Fibroblast of lung (primary cell): ENCODE data around the gene APH1A. TPM values are rescaled to one million over a fixed set of nuclear protein-coding genes. Genes with fewer than 3 reads are reported as not detected.
A peak's percentile ranks its signal among the peaks of the same experiment; 100 is the strongest.
"Not testable (repeated sequence)": the region's sequence is repeated elsewhere in the genome, so short reads cannot be mapped to it uniquely, and the experiment has no call there.

Experiments used
- DNase-seq, 2 donors: peaks; one replicate each; pipeline versions ENCODE4 v3.0.0 to v3.0.0-alpha.2; 2010; ENCODE audit warnings: low read depth in 2 of 2
- H2AFZ ChIP-seq: 2 replicates; pipeline ENCODE4 v1.5.1; 2012; ENCODE audit warnings: low read length, control low read depth, inconsistent platforms
- H3K27ac ChIP-seq: 2 replicates; pipeline ENCODE4 v1.5.1; 2011; ENCODE audit warnings: low read length, control low read depth; ENCODE audit not compliant: insufficient read depth
- H3K27me3 ChIP-seq: 2 replicates; pipeline ENCODE4 v1.5.1; 2011; ENCODE audit warnings: mild to moderate bottlenecking, low read length; ENCODE audit not compliant: control insufficient read depth, insufficient read depth
- H3K36me3 ChIP-seq: 2 replicates; pipeline ENCODE4 v1.5.1; 2011; ENCODE audit warnings: low read length; ENCODE audit not compliant: control insufficient read depth, insufficient read depth
- H3K4me1 ChIP-seq: 2 replicates; pipeline ENCODE4 v1.5.1; 2011; ENCODE audit warnings: low read length; ENCODE audit not compliant: control insufficient read depth, insufficient read depth; ENCODE audit errors: extremely low read depth
- H3K4me2 ChIP-seq: 2 replicates; pipeline ENCODE4 v1.5.1; 2011; ENCODE audit warnings: low read length, control low read depth; ENCODE audit not compliant: insufficient read depth; ENCODE audit errors: extremely low read depth
- H3K4me3 ChIP-seq, 4 experiments: fragments of 200-600 bp in 1 of 4; sonication (generic) in 1 of 4; replicated peaks in 1 of 4; 2 replicates each; pipeline ENCODE4 v1.5.1; 2011 to 2016; ENCODE audit warnings: low read length in 4 of 4, low read depth in 3 of 4, mild to moderate bottlenecking in 3 of 4, control low read depth in 2 of 4, inconsistent platforms in 1 of 4, mixed read lengths in 1 of 4; ENCODE audit not compliant: insufficient read depth in 1 of 4; ENCODE audit errors: control extremely low read depth in 1 of 4
- H3K79me2 ChIP-seq: 2 replicates; pipeline ENCODE4 v1.5.1; 2012; ENCODE audit warnings: mild to moderate bottlenecking, low read length, inconsistent platforms; ENCODE audit not compliant: control insufficient read depth, insufficient read depth
- H3K9ac ChIP-seq: 2 replicates; pipeline ENCODE4 v1.5.1; 2011; ENCODE audit warnings: mild to moderate bottlenecking, low read length, control low read depth; ENCODE audit not compliant: insufficient read depth
- H3K9me3 ChIP-seq: 2 replicates; pipeline ENCODE4 v1.5.1; 2012; ENCODE audit warnings: low read depth, low read length; ENCODE audit not compliant: control insufficient read depth, insufficient read depth
- H4K20me1 ChIP-seq: 2 replicates; pipeline ENCODE4 v1.5.1; 2011; ENCODE audit warnings: low read length; ENCODE audit not compliant: control insufficient read depth, insufficient read depth; ENCODE audit errors: extremely low read depth
- EZH2 ChIP-seq: IDR thresholded peaks from 2 replicates; pipeline ENCODE4 v1.5.1; 2012; ENCODE audit warnings: low read length, control low read depth, mild to moderate bottlenecking; ENCODE audit errors: missing control alignments
- polyA plus RNA-seq, 2 donors: library from polyadenylated mRNA; depleted of rRNA in 1 of 2; stranded (reverse) in 1 of 2; unstranded in 1 of 2; fragments of >200 nt; gene quantifications; 2 replicates each; pipeline ENCODE4 v1.2.1, GENCODE V29; 2011 to 2012; ENCODE audit warnings: missing spikeins in 1 of 2
- total RNA-seq: library from RNA; depleted of rRNA; stranded (reverse); fragments of >200 nt; gene quantifications from 2 replicates; pipeline ENCODE4 v1.2.1, GENCODE V29; 2014
- TF ChIP-seq, protein P1 (sequence below), 2 donors: IDR thresholded peaks in 1 of 2; conservative IDR thresholded peaks in 1 of 2; 1 replicate in 1 of 2; 2 replicates in 1 of 2; pipeline ENCODE4 v1.5.1; 2011 to 2012; ENCODE audit warnings: low read length in 2 of 2, control low read depth in 1 of 2, inconsistent platforms in 1 of 2, low read depth in 1 of 2, mild to moderate bottlenecking in 1 of 2

Gene APH1A
- total and polyA plus RNA-seq, 2 donors (not counting 1 experiment from before 2014, with no cell fraction given): 81.4 to 125 TPM

DNA sequence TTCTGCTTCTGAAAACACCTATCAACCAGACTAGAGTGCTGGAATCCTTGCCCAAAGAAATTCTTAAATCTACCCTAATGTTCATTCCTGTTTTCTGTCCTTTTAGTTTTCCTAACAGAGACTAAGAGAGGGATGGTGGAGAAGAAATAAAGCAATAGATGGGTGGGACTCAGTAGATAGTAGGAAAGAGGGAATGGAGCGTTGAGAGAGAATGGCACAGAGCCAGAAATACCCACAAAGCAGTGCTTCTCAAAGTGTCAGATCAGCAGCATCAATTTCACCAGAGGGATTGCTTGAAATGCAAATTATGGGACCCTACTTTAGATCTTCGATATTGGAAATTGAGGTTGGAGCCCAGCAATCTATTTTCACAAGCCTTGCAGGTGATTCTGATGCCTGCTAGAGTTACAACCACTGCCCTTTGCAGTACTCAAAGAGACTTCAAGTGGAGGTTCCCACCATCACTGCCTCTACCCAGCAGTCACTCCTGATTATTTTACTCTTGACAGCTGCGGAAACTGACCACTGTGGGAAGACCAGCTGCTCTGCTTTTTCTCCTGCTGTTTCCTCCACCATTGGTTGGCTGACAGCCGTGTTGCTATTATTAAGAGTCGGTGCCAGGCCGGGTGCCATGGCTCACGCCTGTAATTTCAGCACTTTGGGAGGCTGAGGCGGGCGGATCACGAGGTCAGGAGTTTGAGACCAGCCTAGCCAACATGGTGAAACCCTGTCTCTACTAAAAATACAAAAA is 41.1 kb upstream of the APH1A start:
- H2AFZ ChIP-seq: no peak overlapping the region
- no peak for TF ChIP-seq EZH2
- TF ChIP-seq, protein P1, sequence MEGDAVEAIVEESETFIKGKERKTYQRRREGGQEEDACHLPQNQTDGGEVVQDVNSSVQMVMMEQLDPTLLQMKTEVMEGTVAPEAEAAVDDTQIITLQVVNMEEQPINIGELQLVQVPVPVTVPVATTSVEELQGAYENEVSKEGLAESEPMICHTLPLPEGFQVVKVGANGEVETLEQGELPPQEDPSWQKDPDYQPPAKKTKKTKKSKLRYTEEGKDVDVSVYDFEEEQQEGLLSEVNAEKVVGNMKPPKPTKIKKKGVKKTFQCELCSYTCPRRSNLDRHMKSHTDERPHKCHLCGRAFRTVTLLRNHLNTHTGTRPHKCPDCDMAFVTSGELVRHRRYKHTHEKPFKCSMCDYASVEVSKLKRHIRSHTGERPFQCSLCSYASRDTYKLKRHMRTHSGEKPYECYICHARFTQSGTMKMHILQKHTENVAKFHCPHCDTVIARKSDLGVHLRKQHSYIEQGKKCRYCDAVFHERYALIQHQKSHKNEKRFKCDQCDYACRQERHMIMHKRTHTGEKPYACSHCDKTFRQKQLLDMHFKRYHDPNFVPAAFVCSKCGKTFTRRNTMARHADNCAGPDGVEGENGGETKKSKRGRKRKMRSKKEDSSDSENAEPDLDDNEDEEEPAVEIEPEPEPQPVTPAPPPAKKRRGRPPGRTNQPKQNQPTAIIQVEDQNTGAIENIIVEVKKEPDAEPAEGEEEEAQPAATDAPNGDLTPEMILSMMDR (conservative IDR thresholded peaks at IDR 0.05 in 1 of 2, IDR thresholded peaks at IDR 0.05 in 1 of 2; ENCODE audit: low read depth in 1 of 2, low read length in 2 of 2): no peak
- peak in 1 of 2 donors; percentile 43 for DNase-seq
- H3K36me3 ChIP-seq: no peaks in the 10 kb centered on the region
- H3K27ac ChIP-seq: no peak overlapping the region
- H3K4me1 ChIP-seq: no peaks in the 10 kb centered on the region
- no peak overlapping the region for H3K4me2 ChIP-seq
- no peaks in the 10 kb centered on the region for H4K20me1 ChIP-seq
- no peak overlapping the region for H3K9ac ChIP-seq
- H3K79me2 ChIP-seq: no peaks in the 10 kb centered on the region
- H3K4me3 ChIP-seq: no peak overlapping the region
- H3K27me3 ChIP-seq: no peaks in the 10 kb centered on the region
- H3K9me3 ChIP-seq: no peaks in the 10 kb centered on the region

- not testable (repeated sequence) for H4K20me1 ChIP-seq, H3K4me2 ChIP-seq, H3K4me3 ChIP-seq, H3K9ac ChIP-seq, H3K36me3 ChIP-seq, H3K27ac ChIP-seq, H3K27me3 ChIP-seq, H2AFZ ChIP-seq, H3K4me1 ChIP-seq, DNase-seq, H3K9me3 ChIP-seq, H3K79me2 ChIP-seq
Observed at GRCh38 chr1:150308585-150308984, 39.8 kb upstream of the APH1A start.

GRCh38 chr1:150302902-150303301 is 34.1 kb upstream of the APH1A start:
- Histone ChIP-seq H2AFZ (no peak overlapping the region), H3K9me3 (no peaks in the 10 kb centered on the region), H3K36me3 (peaks cover 8% of the 10 kb centered on the region), H3K27ac (no peak overlapping the region), H3K9ac (no peak overlapping the region), H3K4me1 (no peaks in the 10 kb centered on the region), H3K27me3 (no peaks in the 10 kb centered on the region), H3K79me2 (no peaks in the 10 kb centered on the region), H4K20me1 (no peaks in the 10 kb centered on the region), H3K4me2 (no peak overlapping the region), H3K4me3 (no peak overlapping the region)
- no peak for DNase-seq
- TF ChIP-seq, protein P1 (conservative IDR thresholded peaks at IDR 0.05 in 1 of 2, IDR thresholded peaks at IDR 0.05 in 1 of 2; ENCODE audit: low read depth in 1 of 2, low read length in 2 of 2): no peak
- no peak for TF ChIP-seq EZH2
